Left kidney (tissue), 2 donors: ENCODE data around the gene CHD8. TPM values are rescaled to one million over a fixed set of nuclear protein-coding genes. Genes with fewer than 3 reads are reported as not detected.
A peak's percentile ranks its signal among the peaks of the same experiment; 100 is the strongest.
"Not testable (repeated sequence)": the region's sequence is repeated elsewhere in the genome, so short reads cannot be mapped to it uniquely, and the experiment has no call there.

Source experiments
- DNase-seq: peaks from one replicate; pipeline ENCODE4 v3.0.0-alpha.2; 2013
- polyA plus RNA-seq: library from polyadenylated mRNA; unstranded; fragments of 120-200 nt; gene quantifications from one replicate; pipeline ENCODE4 v1.2.1, GENCODE V29; 2013; ENCODE audit not compliant: insufficient read length

CHD8 gene
- polyA plus RNA-seq, 1 donor = 85.3 TPM

DNA sequence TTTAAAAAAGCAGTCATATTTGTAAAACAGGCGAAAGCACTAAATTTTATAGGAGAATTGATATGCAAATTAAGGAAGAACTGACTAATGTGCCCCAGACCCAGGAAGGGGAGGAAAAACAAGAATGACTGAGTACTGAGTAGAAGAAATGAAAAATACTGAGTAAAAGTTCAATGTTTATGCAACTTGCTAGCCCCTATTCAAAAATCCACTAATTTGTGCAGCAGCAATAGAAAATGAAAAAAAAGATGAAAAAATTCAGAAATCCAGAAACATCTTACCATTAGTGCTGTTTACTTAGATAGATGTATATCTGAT, 6.1 kb downstream of the CHD8 start:
- DNase-seq = no peak

DNA sequence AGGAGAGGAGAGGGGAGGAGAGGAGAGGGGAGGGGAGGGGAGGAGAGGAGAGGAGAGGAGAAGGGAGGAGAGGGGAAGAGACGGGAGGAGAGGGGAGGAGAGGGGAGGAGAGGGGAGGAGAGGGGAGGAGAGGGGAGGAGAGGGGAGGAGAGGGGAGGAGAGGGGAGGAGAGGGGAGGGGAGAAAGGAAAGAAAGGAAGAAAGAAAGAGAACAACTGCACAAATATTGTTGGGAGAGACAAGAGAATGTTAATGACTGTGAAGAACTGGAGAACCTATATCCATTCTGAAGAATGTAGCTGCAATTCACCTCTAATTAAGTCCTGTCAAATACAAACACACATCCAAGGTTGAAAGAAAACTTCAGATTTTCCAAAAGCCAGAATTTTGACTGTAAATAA, 13.3 kb downstream of the CHD8 start:
- not testable (repeated sequence) for DNase-seq

DNA sequence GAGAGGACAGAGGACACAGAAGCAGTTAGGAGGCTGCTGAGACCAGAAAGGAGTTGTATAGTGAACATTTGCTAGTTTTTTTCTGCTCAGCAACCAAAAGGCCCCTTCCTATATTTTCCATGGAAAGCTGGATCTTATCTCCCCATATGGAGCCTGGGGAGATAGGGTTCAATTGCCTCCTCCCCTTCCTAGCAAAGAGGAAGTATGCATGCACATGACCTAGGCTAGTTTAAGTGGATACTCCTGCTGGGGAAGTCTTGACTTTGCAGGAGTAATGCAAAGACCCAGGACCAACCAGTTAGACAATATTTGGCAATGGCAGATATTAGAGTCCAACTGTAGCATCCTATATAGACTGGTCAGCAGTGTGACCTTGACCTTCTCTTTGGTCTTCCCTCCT, 15.1 kb downstream of the CHD8 start:
- no peak for DNase-seq

DNA sequence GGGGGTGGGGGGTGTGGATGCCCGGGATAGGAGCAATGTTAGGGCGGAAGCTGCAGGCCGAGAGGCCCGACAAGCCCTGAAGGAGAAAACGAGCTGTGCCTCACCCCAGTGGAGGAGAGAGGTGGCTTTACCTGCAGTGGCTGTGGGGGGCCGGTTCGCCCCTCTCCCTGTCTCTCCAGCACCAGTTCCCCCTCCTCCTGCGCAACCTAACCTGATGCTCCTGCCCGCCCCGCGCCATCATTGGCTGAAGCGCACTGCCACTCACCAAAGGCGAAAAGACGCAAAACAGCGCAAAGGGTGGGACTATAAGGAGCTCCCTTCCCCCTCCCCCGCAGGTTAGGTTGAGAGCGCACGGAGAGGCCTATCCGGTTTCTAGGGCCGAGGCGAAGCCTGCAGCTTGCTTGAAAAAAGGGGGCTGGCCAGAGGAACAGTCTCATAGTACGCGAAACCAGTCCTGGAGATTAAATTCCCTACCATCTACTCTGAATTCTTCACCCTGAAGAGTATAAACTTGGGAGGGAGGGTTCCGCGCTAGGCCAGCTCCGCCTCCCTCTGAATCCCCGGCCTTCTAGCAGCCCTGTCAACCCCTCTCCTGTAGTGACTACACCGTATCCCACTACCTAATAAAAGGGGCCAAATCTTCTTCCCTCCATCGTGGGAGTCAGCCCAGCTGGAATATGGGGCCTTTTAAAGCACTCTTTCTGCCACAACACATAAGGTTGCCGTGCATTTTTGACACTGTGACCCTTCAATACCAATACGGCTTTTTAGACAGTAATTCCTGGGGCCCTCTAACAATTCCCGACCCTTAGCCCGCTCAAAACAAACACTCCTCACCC, 18.6 kb downstream of the CHD8 start:
- DNase-seq = peak; percentile 100

DNA sequence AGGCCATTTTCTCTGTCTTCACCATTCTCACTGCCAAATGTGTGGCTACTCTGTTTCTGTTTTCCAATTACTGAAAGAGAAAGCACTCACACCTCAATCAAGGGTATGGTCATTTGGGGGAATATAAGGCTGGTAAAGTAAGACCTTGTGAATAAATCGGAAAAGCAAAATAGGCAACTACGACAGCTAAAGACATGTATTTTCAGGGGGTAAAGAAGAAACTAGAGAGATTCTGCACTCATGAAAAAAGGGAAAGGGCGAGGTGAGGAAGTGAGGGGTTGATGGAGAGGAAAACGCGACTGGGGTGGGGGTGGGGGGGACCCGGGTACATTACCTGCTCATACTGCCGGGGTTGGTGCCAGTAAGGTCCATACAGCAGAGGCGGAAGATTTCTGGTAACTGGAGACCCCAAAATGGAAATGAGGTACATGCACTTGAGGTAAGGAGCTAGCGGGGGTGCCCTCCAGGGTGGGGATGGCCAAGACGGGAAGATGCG, 19.3 kb downstream of the CHD8 start:
- DNase-seq = no peak

DNA sequence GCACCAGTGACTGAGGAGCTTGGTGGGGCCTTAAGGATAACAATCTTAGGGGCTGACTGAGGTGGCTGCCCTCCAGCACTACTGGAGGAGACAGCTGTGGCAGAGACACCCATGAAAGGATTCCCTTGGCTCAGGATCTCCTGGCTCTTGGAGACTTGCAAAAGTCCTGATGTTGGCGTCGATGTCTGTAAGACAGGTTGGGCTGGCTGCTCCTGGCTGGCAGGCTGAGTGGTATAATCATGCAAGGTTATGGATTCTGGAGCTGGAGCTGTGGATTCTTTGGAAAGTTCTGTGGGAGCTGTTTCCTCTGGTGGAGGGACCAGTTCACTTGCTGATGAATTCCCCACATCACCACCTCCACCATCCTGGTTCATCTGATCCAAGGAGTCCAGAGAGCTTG, 24.8 kb downstream of the CHD8 start:
- DNase-seq = no peak

DNA sequence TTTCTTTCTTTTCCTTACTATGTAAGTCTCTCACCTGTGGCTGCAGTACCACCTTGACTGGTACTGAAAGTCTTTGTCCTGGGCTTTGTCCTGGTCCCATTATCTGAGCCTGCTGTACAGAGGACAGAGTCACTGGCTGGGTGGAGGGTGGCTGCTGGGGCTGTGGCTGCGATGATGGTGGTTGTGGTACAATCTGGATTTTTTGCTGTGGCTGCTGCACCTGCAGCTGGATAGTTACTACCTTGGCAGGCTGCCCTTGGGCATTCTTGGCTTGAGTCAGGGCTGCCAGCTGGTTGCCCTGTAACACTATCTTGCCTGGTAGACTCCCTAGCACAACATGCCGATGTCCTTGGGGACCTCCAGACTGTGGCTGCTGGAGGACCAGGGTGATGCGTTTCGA, 27.0 kb downstream of the CHD8 start:
- DNase-seq = no peak

DNA sequence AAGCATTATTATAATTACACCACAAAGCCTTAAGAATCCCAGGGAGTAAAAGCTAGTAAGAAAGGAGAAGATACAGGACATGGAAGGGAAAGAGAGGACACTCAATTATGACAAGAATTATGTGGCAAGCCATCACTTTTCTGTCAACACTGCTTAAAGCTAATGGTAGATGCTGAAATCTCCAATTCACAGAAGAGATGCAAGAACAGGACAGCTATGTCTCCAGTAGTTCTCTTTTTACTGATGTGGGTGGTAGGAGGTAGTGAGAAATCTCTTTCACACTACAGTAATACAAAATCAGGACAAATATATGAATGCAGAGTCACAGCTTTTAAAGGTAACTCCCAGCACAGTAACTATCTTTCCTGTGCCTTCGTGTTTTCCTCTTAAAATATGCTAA, 29.2 kb downstream of the CHD8 start:
- no peak for DNase-seq

DNA sequence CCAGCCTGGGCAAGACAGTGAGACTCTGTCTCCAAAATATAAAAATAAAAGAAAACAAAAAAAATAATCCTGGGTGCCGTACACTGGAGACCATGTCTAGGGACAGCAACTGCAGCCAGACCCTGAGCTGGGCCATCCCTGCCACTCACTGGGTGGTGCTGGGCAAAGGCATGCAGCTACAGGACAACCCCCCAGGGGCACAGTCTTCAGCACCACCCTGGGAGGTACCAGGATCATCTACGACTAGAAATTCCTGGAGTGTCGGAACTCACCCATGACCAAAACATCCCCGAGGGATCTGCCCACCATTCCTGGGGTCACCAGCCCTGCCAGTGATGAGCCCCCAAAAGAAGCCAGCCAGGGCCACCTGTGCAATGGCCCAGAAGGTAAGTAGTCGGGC, 36.4 kb downstream of the CHD8 start:
- no peak for DNase-seq

DNA sequence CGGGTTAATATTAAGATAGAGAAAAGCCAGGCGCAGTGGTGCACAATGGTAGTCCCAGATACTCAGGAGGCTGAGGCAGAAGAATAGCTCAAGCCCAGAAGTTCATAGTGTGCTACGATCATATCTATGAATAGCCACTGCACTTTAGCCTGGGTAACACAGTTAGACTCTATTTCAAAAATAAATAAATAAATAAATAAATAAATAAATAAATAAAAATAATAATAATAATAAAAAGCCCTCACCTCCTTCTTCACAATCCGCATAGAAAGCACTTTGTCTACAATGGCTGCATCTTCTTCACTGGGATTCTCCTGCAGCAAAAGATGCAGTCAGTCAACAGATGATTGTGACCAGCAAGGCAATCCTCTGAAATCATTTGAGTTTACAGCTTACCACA, 40.6 kb downstream of the CHD8 start:
- no peak for DNase-seq

DNA sequence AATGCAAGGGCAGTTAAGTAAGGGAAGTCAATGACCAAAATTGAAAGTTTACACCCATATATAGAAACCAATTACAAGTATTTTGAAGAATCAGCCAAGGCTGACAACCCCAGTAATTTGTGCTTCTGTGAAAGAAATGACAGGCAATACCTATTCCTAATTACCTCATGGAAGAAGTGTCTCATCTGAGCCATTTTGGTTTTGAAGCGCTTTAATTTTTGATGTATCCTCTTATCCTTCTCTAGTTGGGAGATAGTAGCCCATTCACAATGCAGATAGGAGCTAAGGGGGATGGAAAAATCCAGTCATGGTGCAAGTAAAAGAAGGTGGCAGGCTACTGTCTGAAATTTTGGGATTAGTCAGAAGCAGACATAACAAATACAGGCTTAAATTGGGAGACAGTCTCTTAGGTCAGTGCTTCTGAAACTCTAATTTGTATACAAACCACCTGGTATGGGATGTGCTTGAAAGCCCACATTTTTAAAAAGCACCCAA, 41.7 kb downstream of the CHD8 start:
- DNase-seq = no peak

DNA sequence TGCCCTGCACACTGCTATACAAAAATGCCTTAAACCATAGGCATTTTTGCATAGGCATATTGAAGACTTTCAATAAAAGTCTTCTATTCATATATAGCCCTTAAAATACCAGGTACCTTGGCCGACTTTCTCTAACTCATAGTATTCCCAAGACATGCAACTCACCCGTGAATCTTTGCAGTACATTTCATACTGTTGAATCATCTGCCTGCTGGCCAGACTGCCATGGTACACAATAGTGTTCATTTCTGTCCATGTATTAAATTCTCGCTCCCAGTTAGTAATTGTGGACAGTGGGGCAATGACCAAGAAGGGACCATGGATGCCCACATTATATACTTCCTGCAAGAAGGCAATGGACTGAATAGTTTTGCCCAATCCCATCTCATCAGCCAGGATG, 47.8 kb downstream of the CHD8 start:
- no peak for DNase-seq

DNA sequence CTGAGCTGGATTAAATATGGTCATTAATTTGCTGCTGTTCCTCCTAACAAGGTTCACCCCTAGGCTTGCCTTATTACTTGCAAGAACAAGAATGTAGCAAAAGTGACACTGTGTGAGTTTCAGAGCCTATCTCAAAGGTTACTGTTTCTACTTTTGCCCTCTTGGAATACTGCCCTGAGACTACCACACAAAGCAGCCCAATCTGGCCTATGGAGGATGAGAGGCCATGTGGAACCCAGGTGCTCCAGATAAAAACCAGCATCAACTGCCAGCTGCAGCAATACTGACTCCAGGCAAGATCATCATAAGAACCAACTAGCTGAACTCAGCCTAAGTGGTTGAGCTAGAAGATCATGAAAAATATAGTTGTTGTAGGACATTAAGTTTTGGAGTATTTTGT, 49.7 kb downstream of the CHD8 start:
- no peak for DNase-seq

DNA sequence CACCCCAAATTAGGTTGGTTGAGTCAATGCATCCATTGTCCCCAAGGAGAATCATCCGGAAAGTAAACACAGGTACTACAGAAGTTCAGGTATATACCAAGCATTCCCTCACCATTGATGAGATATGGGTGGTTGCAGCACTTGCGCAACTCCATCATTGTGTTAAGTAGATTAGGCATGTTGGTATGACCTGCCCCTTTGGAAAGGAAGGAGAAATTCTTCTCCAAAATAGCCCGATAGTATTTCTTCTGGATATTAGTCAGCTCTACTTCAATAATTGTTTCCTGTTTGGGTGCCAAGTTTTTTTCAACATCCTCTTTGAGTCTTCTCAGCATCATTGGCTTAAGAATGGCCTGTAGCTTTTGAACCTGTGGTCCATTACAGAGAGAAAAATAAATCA, 50.8 kb downstream of the CHD8 start:
- DNase-seq = no peak

DNA sequence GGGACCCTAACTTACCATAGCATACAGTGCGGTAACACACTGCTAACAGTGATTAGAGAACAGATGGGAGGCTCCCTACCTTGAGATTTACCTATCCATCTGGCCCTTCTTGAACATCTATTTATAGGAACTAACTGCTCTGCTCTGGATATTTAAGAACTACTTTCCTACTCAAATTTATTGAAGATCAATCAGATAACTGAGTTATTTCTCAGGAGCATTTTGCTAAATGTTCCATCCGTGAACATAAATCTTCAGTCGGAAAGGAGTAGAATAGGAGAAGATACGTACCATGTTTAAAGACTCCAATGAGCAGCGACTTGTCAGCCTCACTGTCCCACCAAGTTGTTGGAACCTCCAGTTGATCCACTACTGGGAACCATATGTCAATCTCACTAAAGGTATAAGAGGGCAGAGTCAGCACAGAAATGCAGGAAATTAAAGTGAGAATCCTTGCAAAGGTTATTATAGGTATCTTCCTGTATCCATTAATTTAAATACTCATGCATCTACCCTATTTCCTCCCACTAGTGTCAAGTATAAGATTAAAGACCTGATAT, 56.5 kb downstream of the CHD8 start:
- DNase-seq = no peak

DNA sequence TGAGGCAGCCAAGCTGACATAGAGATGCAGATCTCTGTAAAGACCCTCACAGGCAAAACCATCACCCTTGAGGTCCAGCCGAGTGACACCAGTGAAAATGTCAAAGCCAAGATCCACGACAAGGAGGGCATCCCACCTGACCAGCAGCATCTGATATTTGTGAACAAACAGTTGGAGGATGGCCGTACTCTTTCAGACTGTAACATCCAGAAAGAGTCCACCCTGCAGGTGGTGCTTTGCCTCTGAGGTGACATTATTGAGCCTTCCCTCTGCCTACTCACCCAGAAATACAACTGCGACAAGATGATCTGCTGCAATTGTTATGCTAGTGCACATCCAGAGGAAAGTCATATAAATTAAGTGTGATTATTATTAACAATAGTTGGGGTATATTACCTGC, 57.0 kb downstream of the CHD8 start:
- no peak for DNase-seq

DNA sequence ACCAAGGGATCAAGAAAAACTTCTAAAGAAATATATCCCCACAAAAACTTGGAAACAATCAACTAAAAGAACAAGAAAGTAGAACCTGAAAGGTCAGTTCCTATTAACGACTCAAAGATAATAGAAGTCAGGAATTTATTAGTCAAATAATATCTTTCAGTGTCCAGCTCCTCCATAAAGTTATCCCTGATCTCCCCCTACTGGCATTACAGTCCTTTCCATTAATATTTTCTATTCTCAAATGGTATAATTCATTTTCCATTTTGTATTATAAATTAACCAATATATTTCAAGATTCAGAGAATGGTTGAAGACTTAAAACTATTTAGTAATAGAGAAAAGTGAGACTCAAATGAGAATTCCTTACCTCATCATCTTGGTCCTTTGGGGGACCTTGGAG, 60.5 kb downstream of the CHD8 start:
- DNase-seq = no peak

DNA sequence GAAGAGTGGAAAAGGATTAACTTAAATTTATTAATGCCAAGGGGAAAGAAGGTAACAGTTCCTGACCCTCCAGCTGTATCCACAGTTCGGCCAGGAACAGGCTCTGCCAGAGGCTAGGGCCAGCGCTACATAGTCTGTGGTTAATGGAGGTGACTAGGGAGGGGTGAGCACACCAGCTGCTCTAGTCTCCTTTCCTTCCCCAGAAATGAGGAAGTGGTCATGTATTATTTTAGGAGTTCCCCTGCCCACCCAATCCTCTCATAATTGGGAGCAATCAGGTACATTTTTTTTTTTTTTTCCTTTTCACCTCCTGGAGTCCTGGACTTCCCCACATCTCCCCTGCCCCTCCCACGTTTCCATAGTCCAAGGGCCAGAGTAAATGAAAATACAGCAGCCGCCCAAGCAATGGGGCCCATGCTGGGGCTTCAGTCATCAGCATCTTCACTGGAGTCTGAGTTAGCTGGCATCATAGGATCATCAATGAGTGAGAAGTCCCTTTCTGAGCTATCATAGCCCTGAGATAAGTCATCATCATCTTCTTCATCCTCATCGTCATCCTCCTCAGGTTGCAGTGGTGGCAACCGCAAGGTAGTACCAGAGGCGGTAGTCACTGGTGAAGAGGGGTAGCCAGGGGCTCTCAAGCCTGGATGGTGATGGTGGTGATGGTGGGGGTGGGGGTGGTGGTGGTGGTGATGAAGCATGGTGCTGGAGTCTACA, 70.6 kb downstream of the CHD8 start:
- no peak for DNase-seq

DNA sequence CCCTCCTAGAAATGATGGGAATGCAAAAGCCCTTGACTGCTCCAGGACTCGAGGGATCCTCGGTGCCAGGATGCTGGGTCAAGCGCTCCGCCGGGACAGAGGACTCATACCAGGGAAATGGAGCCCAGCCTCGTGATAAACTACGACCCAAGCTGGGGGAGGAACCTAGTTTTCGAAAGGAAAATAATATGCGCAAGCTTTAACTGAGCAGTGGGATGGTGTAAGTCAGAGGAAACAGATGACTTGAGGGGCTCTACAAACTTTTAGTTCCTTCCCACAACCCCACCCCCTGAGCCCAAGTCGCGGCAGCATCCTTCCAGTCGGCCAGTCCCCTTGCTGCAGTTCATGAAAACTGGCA, 71.5 kb downstream of the CHD8 start:
- no peak for DNase-seq

DNA sequence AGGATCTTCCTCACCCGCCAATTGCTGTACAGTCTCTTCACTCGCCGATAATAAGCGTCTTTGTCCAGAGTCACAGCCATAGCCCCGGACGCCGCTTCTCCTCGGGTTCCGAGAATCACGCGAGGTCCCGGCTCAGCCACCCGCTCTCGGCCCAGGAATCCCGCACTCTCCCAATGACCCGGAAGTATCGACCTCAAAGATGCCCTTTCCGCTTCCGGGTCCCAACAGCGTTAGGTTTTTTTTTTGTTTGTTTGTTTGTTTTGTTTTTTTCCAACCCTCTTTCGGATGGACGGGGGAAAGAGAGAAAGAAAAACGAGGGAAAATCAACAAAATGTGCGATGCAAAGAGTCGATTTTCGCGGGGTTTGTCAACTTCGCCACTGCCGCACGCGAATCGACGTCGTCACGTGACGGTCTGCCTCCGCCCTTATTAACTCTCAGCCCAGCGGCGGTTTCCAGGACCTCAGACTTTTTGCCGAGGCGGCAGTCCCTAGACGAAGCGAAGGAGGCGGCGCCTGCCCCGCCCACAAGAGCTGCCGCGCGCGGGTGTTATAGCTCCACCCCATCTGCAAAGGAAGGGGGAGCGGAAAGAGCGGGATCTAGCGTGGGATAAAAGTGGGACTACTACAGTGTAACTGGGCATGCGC, 72.0 kb downstream of the CHD8 start, which contains the start of gene SUPT16H:
Gene SUPT16H (minus strand): TSS at position 172 of the 646 bp plus-strand sequence. CDS start 92 bp downstream, at position 80.
- peak; percentile 97 for DNase-seq

DNA sequence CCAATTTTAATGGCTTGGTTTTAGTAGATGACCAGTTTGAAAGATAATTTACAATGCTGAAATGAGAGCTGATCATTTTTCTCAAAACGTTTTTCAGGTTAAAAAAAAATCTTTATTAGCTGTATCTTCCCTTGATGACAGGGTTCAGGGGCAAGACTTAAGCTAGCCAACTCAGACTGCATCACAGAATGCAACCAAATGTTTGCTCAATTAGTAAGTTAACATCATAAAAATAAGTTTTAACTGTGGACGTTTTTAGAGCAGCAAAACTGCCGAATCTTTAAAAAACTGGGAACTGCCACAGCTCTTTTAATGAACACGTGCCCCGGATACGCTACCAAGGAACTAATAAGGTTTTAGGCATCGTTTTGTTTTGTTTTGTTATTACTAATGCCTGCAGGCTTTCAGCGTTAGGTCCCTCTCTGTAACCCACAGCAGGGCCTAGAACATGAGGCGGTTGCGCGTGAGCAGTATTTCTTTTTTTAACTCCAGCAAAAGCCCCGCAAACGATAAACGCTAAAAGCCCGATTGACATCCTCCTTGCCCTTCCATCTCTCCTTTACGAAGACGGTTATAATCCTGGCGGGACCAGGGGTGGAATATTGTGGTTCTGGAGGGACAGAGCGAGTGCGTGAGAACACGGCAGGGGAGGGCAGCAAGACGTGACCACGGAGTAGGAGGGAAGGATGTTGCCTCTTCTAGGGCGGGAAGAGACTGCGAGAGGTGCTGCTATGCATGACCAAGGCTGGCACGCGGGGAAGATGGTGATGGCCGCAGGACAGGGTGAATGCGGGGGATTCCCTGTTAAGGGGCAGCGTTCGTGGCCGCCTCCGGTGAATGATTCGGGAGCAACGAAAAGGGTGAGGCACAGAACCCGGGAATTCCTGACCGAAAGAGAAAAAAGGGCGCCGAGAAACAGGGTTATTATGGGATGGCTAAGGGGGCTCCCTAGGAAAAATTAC, 72.8 kb downstream of the CHD8 start:
- peak; percentile 18 for DNase-seq
